Ascending aorta (tissue), 2 donors: ENCODE data around the gene UIMC1. TPM values are rescaled to one million over a fixed set of nuclear protein-coding genes. Genes with fewer than 3 reads are reported as not detected.

Experiments
- DNase-seq, 2 donors: peaks; one replicate each; pipeline ENCODE4 v3.0.0-alpha.2; 2019; ENCODE audit warnings: low spot score in 2 of 2
- H3K27ac ChIP-seq, 2 donors: fragments of 200-600 bp; sonication (generic); one replicate each; pipeline ENCODE4 v1.5.1; 2016 to 2017; ENCODE audit warnings: mild to moderate bottlenecking in 1 of 2
- H3K27me3 ChIP-seq: fragments of 200-600 bp; sonication (generic); one replicate; pipeline ENCODE4 v1.5.1; 2017
- H3K36me3 ChIP-seq, 2 donors: fragments of 200-600 bp; sonication (generic); one replicate each; pipeline ENCODE4 v1.5.1; 2016
- H3K4me1 ChIP-seq, 2 donors: fragments of 200-600 bp; sonication (generic); one replicate each; pipeline ENCODE4 v1.5.1; 2016 to 2017; ENCODE audit warnings: mild to moderate bottlenecking in 1 of 2
- H3K4me3 ChIP-seq, 2 donors: fragments of 200-600 bp; sonication (generic); one replicate each; pipeline ENCODE4 v1.5.1; 2016 to 2017; ENCODE audit warnings: mild to moderate bottlenecking in 1 of 2
- H3K9me3 ChIP-seq, 2 donors: fragments of 200-600 bp; sonication (generic); one replicate each; pipeline ENCODE4 v1.5.1; 2016
- intact Hi-C: fragments of 100-400 bp; cut with DNase I; formaldehyde crosslinking; loops from one replicate; pipeline ENCODE4 v1.15.1; 2023
- total RNA-seq: library from RNA; depleted of rRNA; stranded (reverse); fragments of >200 nt; gene quantifications from one replicate; pipeline ENCODE4 v1.1.0, GENCODE V29; 2016
- TF ChIP-seq, protein P1 (sequence below), 3 experiments: fragments of 200-600 bp in 2 of 3; fragments of 450-650 bp in 1 of 3; sonication (generic) in 2 of 3; IDR thresholded peaks; one replicate each; pipeline ENCODE4 v1.5.1; 2016 to 2019; ENCODE audit warnings: antibody characterized with exemption in 3 of 3, mild to moderate bottlenecking in 1 of 3, moderate library complexity in 1 of 3

The UIMC1 gene
- total RNA-seq, 1 donor from 2014 or later = 32.5 TPM

DNA sequence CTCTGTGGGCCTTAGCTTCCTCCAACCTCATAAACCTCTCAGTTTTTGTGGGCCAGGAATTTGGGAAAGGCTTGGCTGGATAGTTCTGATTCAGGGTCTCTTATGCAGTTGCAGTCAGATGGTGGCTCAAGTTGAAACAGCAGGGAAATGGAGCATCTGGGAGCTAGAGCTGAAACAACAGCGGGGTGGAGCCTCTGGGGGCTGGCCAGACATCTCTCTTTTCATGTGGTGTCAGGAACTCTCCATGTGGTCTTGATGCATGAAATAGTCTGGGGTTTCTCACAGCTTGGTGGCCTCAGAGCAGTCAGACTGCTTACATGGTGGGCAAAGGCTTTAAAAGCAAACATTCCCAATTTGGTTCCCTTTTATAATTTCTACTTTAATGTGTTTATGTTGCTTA is 29.4 kb upstream of the UIMC1 start:
- no peaks in the 10 kb centered on the region for H3K27me3 ChIP-seq
- intact Hi-C loops = no loop called here
- no peak overlapping the region for H3K27ac ChIP-seq
- H3K36me3 ChIP-seq = peaks cover 0 to 13% of the 10 kb centered on the region in 2 donors
- H3K4me3 ChIP-seq = no peak overlapping the region
- no peak for DNase-seq
- TF ChIP-seq, protein P1, sequence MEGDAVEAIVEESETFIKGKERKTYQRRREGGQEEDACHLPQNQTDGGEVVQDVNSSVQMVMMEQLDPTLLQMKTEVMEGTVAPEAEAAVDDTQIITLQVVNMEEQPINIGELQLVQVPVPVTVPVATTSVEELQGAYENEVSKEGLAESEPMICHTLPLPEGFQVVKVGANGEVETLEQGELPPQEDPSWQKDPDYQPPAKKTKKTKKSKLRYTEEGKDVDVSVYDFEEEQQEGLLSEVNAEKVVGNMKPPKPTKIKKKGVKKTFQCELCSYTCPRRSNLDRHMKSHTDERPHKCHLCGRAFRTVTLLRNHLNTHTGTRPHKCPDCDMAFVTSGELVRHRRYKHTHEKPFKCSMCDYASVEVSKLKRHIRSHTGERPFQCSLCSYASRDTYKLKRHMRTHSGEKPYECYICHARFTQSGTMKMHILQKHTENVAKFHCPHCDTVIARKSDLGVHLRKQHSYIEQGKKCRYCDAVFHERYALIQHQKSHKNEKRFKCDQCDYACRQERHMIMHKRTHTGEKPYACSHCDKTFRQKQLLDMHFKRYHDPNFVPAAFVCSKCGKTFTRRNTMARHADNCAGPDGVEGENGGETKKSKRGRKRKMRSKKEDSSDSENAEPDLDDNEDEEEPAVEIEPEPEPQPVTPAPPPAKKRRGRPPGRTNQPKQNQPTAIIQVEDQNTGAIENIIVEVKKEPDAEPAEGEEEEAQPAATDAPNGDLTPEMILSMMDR (IDR thresholded peaks at IDR 0.05) = no peak
- H3K9me3 ChIP-seq = peaks cover 0 to 4% of the 10 kb centered on the region in 2 donors
- peaks cover 0 to 3% of the 10 kb centered on the region in 2 donors for H3K4me1 ChIP-seq

DNA sequence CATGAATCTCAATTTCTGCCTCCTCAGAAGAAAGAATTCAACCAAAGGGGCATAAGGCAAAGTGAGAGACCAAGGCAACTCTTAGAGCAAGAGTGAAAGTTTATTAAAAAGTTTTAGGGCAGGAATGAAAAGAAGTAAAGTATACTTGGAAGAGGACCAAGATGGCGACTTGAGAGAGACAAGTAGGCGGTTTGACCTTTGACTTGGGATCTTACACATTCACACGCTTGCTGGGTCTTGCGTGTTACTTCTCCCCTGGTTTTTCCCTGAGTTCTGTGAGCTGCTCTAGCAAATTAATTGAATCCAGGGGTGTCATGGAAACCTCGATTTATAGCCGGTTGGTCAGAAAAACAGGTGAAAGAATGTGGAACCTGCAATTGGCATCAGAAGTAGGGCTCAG is 22.9 kb upstream of the UIMC1 start:
- H3K4me1 ChIP-seq = no peaks in the 10 kb centered on the region
- H3K27ac ChIP-seq = no peak overlapping the region
- intact Hi-C loops = no loop called here
- TF ChIP-seq, protein P1 (IDR thresholded peaks at IDR 0.05) = no peak
- no peaks in the 10 kb centered on the region for H3K27me3 ChIP-seq
- DNase-seq = no peak
- H3K36me3 ChIP-seq = peaks cover 0 to 17% of the 10 kb centered on the region in 2 donors
- peaks cover 0 to 6% of the 10 kb centered on the region in 2 donors for H3K9me3 ChIP-seq
- no peak overlapping the region for H3K4me3 ChIP-seq

DNA sequence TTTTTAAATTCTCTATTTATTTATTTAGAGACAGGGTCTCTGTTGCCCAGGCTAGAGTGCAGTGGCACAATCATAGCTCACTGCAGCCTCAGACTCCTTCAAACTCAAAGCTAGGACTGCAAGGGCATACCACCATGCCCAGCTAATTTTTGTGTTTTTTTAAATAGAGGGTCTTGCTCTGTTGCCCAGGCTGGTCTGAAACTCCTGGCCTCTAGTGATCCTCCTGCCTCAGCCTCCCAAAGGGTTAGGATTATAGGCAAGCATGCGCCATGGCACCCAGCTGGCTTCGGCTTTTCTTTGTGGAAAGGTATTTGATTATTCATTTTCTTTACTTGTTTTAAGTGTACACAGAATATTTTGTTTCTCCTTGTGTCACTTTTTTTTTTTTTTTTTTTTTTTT is 21.1 kb upstream of the UIMC1 start:
- H3K27me3 ChIP-seq = no peaks in the 10 kb centered on the region
- intact Hi-C loops = no loop called here
- peaks cover 0 to 6% of the 10 kb centered on the region in 2 donors for H3K9me3 ChIP-seq
- H3K4me3 ChIP-seq = no peak overlapping the region
- TF ChIP-seq, protein P1 (IDR thresholded peaks at IDR 0.05) = no peak
- H3K27ac ChIP-seq = no peak overlapping the region
- peaks cover 0 to 5% of the 10 kb centered on the region in 2 donors for H3K4me1 ChIP-seq
- H3K36me3 ChIP-seq = peaks cover 0 to 17% of the 10 kb centered on the region in 2 donors
- DNase-seq = no peak

DNA sequence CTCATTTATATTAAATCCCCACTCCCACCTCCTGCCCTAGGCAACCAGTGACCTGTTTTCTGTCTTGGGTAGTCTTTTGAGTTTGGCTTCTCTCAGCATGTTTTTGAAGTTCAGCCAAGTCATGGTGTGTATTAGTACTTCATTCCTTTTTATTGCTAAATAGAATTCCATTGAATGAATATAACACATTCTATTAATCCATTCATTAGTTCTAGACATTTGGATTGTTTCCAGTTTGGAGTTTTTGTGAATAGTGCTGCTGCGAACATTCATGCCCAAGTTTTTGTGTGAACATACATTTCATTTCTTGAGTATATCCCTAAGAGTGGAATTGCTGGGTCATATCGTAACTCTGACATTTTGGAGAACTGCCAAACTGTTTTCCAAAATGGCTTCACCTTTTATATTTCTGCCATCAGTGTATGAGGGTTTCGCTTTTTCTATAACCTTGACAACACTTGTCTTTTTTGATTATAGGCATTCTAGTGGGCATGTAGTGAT is 18.6 kb upstream of the UIMC1 start:
- no peak overlapping the region for H3K27ac ChIP-seq
- TF ChIP-seq, protein P1 (IDR thresholded peaks at IDR 0.05) = no peak
- intact Hi-C loops = no loop called here

DNA sequence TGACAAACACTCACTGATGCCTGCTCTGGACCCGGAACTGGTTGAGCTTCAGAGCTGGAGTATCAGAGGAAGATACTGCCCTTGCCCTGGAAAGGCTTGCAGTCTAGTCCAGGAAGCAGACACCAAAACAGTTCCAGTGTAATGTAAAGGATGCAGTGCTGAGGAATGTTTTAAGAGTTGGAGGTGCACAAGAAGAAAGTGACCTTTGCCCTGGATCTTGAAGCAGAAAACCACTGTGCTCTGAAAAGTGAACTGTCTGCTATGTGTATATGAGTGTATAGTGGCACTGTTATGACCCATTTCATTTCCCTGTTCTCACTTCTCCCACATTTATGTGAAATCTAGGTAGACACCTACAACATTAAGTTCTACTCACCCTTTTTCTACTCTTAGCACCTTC is 18.0 kb upstream of the UIMC1 start:
- intact Hi-C loops = no loop called here
- H3K36me3 ChIP-seq = peaks cover 0 to 8% of the 10 kb centered on the region in 2 donors
- DNase-seq = no peak
- H3K9me3 ChIP-seq = no peaks in the 10 kb centered on the region
- peaks cover 0 to 7% of the 10 kb centered on the region in 2 donors for H3K4me1 ChIP-seq
- no peak overlapping the region for H3K4me3 ChIP-seq
- H3K27me3 ChIP-seq = no peaks in the 10 kb centered on the region
- H3K27ac ChIP-seq = no peak overlapping the region
- TF ChIP-seq, protein P1 (IDR thresholded peaks at IDR 0.05) = no peak

More for the DNA sequence above, 18.6 kb upstream of the UIMC1 start:
- no peak overlapping the region for H3K4me3 ChIP-seq
- H3K36me3 ChIP-seq = peaks cover 0 to 10% of the 10 kb centered on the region in 2 donors
- peaks cover 0 to 7% of the 10 kb centered on the region in 2 donors for H3K4me1 ChIP-seq
- H3K27me3 ChIP-seq = no peaks in the 10 kb centered on the region
- no peaks in the 10 kb centered on the region for H3K9me3 ChIP-seq
- DNase-seq = no peak

DNA sequence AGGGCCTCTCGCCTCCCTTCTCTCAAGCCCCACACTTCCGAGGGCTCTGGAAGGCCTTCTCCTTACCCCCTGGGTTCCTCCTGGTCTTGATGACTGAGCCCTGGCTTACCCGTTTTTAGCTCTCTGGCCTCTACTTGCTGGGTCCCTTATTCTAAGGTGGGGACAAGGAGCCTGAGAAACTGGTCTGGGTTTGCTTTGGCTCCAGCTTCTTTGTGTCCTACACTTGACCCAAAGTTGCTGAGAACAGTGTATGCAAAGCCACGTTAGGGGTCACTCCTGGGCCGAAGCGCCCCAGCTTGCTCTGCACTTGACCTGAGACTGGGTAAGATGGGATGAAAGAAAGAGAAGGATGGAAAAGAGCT is 16.7 kb upstream of the UIMC1 start:
- H3K36me3 ChIP-seq = no peaks in the 10 kb centered on the region
- no peak for DNase-seq
- H3K4me3 ChIP-seq = peak overlapping the region; percentile 89 to 99
- H3K27ac ChIP-seq = peak overlapping the region; percentile 81 to 90
- H3K4me1 ChIP-seq = peaks cover 0 to 7% of the 10 kb centered on the region in 2 donors
- TF ChIP-seq, protein P1 (IDR thresholded peaks at IDR 0.05) = no peak
- H3K9me3 ChIP-seq = no peaks in the 10 kb centered on the region
- intact Hi-C loops = no loop called here
- no peaks in the 10 kb centered on the region for H3K27me3 ChIP-seq
